ENCODE data around the gene PTPRC. TPM values are rescaled to one million over a fixed set of nuclear protein-coding genes. Genes with fewer than 3 reads are reported as not detected.

The PTPRC gene
- total RNA-seq, 2 experiments from 2014 or later: 475 to 499 TPM

GRCh38 chr1:198750081-198750480, 111.2 kb downstream of the PTPRC start:
- Mint-ChIP-seq H3K27me3 (no peaks in the 10 kb centered on the region), H3K27ac (peak overlapping the region; percentile 73), H3K4me1 (ENCODE audit: low read depth) (peaks cover 10% of the 10 kb centered on the region), H3K9me3 (no peaks in the 10 kb centered on the region), H3K4me3 (no peak overlapping the region), H3K36me3 (ENCODE audit: low read depth) (peaks cover 42% of the 10 kb centered on the region)
- ChIA-PET CTCF (interaction anchor here (0.7 to 3.2 kb wide), 4 partner anchors 49 to 363 kb away, joined by 3 to 8 read pairs (median 3); no protein-coding TSS in a partner anchor), POLR2A (no interaction called here)
- intact Hi-C loops (cut with micrococcal nuclease): no loop called here
- no peak for TF ChIP-seq CTCF (IDR thresholded peaks at IDR 0.05)
- DNase-seq (no peak), ATAC-seq (no peak)

GRCh38 chr1:198751741-198752140, 112.9 kb downstream of the PTPRC start:
- POLR2A ChIA-PET: interaction anchor here (0.5 to 1.5 kb wide), 2 partner anchors 10 to 171 kb away, joined by 3 to 11 read pairs; no protein-coding TSS in a partner anchor
- no peaks in the 10 kb centered on the region for H3K9me3 Mint-ChIP-seq
- CTCF ChIA-PET: interaction anchor here (3.2 kb wide), 1 partner anchor 361 kb away, joined by 8 read pairs; no protein-coding TSS in a partner anchor
- H3K27ac Mint-ChIP-seq: peak overlapping the region; percentile 73
- peaks cover 52% of the 10 kb centered on the region for H3K36me3 Mint-ChIP-seq (ENCODE audit: low read depth)
- no peak for TF ChIP-seq CTCF (IDR thresholded peaks at IDR 0.05)
- DNase-seq (no peak), ATAC-seq (no peak)
- H3K4me3 Mint-ChIP-seq: no peak overlapping the region
- H3K4me1 Mint-ChIP-seq (ENCODE audit: low read depth): peaks cover 11% of the 10 kb centered on the region
- intact Hi-C loops (cut with micrococcal nuclease): no loop called here
- H3K27me3 Mint-ChIP-seq: no peaks in the 10 kb centered on the region

GRCh38 chr1:198754670-198755069, 115.8 kb downstream of the PTPRC start:
- H3K4me3 Mint-ChIP-seq: no peak overlapping the region
- no peaks in the 10 kb centered on the region for H3K27me3 Mint-ChIP-seq
- ChIA-PET POLR2A (no interaction called here), CTCF (interaction anchor here (1.0 kb wide), 1 partner anchor 359 kb away, joined by 4 read pairs; no protein-coding TSS in a partner anchor)
- peaks cover 44% of the 10 kb centered on the region for H3K36me3 Mint-ChIP-seq (ENCODE audit: low read depth)
- DNase-seq: no peak
- TF ChIP-seq CTCF (IDR thresholded peaks at IDR 0.05): no peak
- H3K27ac Mint-ChIP-seq: peak overlapping the region; percentile 43
- ATAC-seq: peak; percentile 30
- intact Hi-C loops (cut with micrococcal nuclease): no loop called here
- no peaks in the 10 kb centered on the region for H3K9me3 Mint-ChIP-seq
- H3K4me1 Mint-ChIP-seq (ENCODE audit: low read depth): peaks cover 10% of the 10 kb centered on the region

- Mint-ChIP-seq H3K36me3 (ENCODE audit: low read depth) (peaks cover 42% of the 10 kb centered on the region), H3K27ac (peak overlapping the region; percentile 21), H3K27me3 (no peaks in the 10 kb centered on the region), H3K4me3 (no peak overlapping the region), H3K4me1 (ENCODE audit: low read depth) (peaks cover 15% of the 10 kb centered on the region), H3K9me3 (peaks cover 3% of the 10 kb centered on the region)
- ATAC-seq (no peak), DNase-seq (no peak)
- intact Hi-C loops (cut with micrococcal nuclease): no loop called here
- CTCF ChIA-PET: interaction anchor here (0.8 to 1.4 kb wide), 3 partner anchors 10 to 357 kb away, joined by 3 to 4 read pairs (median 3); no protein-coding TSS in a partner anchor
- POLR2A ChIA-PET: no interaction called here
- TF ChIP-seq CTCF (IDR thresholded peaks at IDR 0.05): no peak
These were observed 116.9 kb downstream of the PTPRC start for GRCh38 chr1:198755715-198756114.

- TF ChIP-seq CTCF (IDR thresholded peaks at IDR 0.05): no peak
These were observed 117.6 kb downstream of the PTPRC start for GRCh38 chr1:198756470-198756869.

More at GRCh38 chr1:198756470-198756869, 117.6 kb downstream of the PTPRC start:
- Mint-ChIP-seq H3K4me1 (ENCODE audit: low read depth) (peaks cover 16% of the 10 kb centered on the region), H3K27ac (peak overlapping the region; percentile 8), H3K4me3 (no peak overlapping the region), H3K27me3 (no peaks in the 10 kb centered on the region), H3K9me3 (peaks cover 3% of the 10 kb centered on the region), H3K36me3 (ENCODE audit: low read depth) (peaks cover 35% of the 10 kb centered on the region)
- no peak for DNase-seq
- intact Hi-C loops (cut with micrococcal nuclease): no loop called here
- ChIA-PET CTCF (interaction anchor here (0.6 to 1.4 kb wide), 5 partner anchors 9 to 357 kb away, joined by 3 to 4 read pairs (median 3); no protein-coding TSS in a partner anchor), POLR2A (no interaction called here)
- ATAC-seq: no peak

Data from activated CD8-positive, alpha-beta T cell treated with anti-CD3 and anti-CD28 coated beads for 36 hours (primary cell).